ENCODE data around the gene RXRA.

RXRA gene

DNA sequence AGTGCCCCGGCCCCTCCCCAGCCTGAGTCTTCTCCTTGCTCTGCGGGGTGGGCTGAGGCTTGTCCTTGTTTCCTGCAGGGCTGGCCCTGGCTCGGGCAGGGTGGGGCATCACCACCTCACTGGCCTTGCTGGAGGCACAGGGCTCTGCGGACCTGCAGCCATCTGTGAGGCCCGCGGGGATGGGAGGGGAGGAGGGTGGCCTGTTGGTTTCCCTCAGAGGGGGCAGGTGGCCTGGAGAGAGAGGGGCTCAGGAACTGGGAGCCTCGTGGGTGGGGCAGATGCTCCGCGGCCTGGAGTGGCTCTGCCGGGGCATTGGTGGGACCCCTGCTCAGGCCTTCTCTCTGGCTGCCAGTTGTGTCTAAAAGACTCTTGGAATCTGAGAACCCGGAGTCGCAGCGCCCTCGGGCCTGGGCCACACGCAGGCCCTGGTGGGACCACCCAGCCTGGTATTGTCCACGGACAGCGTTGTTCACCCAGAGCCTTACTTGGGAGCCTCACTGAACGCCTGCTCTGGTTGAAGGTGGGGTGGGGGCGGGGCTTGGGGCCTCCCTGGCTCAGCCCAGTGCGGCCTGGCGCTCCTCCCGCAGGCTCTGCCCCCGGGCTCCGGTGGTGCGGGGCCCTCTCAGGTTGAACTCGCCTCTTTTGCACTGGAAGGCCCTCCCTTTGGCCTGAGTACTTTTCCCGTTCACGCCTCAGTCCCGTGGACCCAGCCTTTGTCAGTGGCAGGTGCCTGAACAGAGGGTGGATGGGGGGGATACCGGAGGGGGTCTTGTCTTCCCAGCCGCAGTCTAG is 111.3 kb downstream of the RXRA start:
- no peak for DNase-seq

DNA sequence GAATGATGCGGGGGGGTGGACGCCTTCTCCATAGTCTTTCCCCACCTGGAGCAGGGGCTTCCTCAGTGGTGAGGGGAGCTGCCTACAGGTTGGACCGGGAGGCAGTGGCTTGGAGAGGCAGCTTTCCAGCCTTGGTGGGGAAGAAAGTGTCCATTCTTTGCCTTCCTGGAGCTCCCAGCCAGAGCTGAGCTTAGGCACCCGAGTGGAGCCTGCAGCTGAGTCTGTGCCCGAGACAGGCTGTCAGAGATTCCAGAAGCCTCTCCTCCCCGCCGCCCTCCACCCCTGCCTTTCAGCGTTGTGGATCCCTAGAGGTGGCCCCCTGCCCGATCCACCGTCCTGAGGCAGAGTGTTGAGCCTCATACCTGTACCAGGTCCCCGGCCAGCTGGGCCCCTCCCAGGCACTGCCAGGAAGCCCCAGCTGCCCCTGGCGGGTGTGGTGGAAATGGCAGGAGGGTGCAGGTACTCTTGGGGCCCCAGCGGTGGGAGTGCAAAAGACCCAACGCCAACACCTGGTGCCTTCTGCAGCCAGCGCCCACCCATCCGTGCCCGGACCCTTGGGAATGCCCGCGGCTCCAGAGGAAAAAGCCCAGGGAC is 112.0 kb downstream of the RXRA start:
- no peak for DNase-seq

DNA sequence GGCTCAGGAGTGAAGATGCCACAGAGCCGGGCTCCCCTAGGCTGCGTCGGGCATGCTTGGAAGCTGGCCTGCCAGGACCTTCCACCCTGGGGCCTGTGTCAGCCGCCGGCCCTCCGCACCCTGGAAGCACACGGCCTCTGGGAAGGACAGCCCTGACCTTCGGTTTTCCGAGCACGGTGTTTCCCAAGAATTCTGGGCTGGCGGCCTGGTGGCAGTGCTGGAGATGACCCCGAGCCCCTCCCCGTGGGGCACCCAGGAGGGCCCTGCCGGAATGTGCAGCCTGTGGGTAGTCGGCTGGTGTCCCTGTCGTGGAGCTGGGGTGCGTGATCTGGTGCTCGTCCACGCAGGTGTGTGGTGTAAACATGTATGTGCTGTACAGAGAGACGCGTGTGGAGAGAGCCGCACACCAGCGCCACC is 113.1 kb downstream of the RXRA start:
- DNase-seq: no peak

DNA sequence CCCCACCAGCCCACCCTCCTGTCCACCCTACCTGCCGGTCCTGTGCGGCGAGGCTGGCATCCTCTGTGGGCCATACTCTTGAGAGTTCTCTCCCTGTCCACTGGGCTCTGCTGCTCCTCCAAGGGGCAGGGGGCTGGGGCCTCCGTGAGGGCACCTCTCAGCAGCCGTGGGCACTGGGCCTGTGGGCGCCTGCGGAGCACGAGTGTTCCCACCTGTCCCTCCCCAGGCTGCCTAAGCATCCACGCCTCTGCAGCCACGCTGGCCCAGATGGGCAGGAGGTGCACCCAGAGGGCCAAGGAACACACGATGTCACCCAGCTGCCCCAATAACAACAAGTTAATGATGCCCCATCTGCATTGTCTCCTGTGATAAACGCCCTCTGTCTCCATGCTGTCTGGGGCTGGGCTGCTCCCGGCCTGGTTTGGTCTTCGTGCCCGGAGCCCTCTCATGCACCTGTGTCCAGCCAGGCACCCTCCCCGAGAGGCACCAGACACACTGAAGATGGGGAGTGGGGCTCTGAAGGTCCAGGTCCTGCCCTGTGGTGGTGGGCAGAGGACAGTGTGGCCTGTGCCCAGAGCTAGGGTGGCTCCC is 114.5 kb downstream of the RXRA start:
- no peak for DNase-seq

DNA sequence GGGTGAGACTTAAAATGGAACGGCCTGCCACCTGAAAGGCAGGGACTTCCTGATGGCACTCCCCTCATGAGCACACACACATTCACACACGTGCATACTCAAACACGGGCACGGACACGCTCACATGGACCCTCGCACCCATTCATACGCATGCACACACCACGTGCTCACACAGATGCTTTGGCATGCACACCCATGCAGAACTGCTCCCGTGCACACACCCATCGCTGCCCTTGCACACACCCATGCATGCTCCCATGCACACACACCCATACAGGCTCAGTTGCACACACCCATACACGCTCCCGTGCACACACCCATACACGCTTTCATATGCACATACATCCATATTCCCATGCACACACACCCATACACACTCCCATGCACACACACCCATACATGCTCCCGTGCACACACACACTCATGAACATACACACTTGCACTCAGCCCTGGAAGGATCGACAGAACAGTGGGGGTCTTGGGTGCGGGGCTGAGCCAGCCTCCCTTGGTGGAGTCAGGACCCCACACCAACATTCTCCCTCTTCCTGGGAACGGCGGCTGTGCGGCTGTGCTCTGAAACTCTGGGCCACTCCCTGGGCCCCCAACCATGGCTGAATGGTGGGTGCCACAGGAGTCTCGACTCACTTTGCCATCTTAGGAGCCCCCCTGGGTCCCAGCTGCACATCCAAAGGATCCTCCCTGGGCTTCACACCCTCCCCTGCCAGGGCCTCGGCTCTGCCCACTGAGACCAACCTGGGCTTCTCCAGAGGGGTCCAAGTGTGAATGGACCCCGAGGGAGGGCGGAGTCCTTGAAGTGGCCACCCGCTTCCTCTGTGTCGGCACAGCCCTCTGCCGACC is 115.2 kb downstream of the RXRA start:
- DNase-seq: no peak

DNA sequence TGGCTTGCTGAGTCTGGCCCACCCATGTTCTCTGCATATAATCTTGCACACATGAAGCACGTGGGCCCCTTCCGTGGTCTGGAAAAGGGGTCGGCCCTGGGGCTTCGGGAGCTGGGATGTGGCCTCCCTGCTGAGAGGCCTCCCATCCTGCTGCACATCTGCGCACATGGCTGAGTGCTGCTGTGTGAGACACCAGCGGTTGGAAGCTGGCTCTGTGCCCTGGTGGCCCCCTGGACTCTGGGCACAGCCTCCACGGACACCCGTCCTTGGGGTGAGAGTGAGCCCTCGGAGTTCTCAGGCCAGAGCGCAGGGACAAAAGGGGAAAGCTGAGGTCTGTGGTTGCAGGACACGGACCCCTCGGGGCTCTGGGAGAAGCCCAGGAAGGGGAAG is 115.8 kb downstream of the RXRA start:
- no peak for DNase-seq

DNA sequence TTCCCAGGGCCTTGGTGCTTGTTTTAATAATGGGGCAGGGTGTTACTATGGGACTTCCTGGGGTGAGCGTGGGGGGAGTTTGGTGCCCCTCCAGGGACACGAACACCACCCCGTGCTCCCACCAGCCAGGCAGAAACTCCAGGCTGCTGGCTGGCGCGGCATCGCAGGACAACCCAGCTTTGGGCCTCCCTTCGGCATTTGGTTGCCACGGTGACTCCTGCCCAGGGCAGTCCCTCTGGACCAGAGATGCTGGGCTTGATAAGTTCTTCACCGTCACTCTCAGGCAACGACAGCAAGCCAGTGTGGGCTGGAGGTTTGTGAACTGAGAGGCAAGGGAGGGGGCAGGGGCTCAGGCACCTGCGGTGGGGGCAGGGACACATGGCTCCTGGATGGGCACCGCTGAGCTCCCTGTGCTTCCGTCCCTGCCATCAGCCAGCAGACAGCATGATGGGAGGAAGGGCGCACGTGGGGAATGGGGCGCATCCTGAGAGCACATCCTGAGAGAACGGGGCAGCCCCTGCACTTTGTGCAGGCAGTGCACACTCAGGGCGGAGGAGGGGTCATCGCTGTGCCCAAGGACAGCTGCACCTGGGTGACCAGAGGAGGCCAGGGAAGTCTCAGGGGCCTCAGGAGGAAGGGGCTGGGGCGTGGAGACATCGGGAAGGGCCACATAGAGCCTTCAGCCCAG is 116.4 kb downstream of the RXRA start:
- DNase-seq: no peak

DNA sequence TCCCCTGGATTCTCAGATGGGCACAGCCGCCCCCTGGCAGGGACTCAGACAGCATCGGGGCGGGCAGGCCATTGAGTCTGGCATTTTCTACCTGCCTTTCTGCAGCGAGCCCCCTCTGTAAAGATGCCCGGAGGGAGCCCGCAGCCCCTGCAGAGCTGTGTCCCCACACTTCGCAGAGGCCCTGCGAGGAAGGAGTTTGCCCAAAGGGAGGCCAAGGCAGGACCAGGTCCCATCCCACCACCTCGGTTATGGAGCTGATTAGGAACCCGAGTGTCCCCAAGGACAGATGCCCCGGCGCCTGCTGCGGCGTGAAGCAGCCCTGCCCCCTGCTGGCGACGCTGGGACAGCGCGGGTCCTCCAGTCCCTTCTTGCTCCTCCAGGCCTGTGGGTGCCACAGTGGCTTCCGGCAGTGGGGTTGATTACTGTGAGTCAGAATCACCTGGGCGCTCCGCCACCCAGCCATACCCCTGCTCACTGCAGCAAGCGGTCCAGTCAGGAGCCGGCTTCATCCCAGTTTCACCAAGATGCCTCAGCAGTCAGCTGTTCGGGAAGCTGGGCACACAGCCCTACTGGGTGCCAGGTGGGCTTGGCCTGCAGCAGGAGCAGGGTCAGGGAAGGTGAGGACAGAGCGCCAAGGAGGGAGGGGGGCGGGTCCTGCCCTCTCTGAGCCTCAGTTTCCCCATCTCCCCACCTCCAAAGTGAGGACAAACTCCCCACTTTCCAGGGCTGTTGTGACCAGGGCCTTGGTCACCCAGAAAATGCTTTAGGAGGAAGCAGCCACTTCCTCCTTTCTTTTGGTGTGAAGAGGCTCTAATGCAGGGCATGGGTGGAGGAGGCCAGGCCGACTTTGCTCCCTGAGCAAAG is 117.2 kb downstream of the RXRA start:
- DNase-seq: peak; percentile 63

DNA sequence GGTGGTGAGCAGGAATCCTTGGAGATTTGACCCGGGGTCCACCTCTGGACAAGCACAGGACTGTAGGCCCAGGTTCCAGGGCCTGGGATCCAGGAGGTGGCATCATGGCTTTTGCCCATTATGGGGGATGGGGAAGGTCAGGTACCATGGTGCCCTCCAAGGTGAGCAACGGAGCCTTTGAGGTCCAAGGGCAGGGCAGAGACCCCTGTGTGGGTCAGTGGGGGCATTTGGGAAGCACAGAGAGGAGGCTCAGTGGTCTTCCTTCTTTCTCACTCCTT is 117.7 kb downstream of the RXRA start:
- no peak for DNase-seq

DNA sequence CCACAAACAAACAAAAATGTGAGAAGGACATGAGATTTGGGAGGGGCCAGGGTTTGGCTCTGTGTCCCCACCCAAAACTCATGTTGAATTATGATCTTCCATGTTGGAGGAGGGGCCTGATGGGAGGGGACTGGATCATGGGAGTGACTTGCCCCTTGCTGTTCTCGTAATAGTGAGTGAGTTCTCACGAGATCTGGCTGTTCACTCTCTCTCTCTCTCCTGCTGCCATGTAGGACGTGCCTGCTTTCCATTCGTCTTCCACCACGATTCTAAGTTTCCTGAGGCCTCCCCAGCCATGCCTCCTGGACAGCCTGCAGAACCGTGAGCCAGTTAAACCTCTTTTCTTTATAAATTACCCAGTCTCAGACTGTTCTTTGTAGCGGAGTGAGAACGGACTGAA is 118.7 kb downstream of the RXRA start:
- DNase-seq: no peak

DNA sequence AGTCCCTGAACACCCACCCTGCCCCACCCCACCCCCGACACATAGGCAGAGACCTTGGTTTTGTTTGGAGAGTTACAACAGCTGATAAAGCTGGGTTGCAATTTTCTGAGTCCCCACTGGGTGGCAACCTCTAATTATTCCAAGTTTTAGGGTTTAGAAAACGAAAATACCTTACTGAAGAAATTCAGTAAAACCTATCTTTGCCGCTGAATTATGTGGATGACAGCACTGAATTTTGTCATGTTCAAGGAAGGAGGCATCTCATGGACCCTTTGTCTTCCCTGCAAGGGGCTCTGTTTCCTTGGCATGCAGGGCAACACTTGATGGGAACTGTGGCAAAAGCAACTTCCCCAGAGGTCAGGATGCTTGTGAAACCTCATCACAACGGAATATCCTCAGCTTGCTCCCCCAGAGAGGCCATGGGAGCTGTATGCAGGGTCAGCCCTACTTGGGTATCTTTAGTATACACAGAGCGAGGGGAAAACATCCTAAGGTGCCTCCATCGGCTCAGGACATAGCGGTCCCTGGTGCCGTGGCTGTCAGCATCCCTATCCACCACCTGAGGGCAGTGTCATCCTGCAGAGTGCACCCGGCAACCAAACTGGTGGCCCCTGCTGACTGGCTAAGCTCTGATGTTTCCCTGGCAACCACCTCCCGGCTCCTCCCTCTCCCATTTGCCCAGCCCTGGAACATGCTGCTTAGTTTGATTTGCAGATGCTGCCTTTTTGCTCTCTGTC is 123.1 kb downstream of the RXRA start:
- DNase-seq: peak; percentile 65

DNA sequence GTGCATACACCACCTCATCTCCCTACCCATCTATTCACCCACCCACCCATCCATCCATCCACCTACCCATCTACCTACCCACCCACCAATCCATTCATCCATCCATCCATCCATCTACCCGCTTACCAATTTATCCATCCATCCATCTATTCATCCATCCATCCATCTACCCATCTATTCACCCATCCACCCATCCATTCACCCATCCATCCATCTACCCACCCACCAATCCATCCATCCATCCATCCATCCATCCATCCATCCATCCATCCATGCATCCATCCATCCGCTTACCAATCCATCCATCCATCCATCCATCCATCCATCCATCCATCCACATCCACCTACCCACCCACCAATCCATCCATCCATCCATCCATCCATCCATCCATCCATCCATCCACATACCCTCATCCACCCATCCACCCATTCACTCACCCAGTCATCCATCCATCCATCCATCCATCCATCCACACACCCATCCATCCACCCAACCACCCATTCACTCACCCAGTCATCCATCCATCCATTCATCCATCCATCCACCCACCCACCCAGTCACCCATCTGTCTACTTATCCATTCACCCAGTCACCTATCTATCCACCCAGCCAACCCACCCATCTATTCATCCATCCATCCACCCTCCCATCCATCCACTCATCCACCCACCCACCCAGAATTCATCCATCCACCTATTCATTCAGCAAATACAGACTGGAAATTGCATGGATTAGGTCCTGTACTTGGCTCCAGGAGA is 125.6 kb downstream of the RXRA start:
- DNase-seq: no peak

DNA sequence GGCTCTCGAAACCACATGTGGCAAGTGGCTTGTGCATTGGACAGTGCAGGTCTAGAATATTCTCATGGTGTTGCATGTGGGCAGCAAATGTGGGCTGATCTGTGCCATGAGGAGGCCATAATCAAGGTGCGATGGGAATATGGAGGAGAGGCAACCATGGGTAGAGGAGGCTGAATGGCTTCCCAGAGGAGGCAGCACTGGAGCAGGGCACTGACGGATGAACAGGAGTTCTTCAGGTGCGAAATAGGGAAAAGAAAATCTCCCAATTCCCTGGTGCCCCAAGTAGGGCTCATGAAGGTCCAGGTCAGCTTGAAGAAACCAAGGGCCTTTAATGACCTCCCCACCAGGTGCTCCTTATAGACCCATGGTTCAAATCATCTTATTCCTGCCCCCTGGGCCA is 126.5 kb downstream of the RXRA start:
- DNase-seq: no peak

DNA sequence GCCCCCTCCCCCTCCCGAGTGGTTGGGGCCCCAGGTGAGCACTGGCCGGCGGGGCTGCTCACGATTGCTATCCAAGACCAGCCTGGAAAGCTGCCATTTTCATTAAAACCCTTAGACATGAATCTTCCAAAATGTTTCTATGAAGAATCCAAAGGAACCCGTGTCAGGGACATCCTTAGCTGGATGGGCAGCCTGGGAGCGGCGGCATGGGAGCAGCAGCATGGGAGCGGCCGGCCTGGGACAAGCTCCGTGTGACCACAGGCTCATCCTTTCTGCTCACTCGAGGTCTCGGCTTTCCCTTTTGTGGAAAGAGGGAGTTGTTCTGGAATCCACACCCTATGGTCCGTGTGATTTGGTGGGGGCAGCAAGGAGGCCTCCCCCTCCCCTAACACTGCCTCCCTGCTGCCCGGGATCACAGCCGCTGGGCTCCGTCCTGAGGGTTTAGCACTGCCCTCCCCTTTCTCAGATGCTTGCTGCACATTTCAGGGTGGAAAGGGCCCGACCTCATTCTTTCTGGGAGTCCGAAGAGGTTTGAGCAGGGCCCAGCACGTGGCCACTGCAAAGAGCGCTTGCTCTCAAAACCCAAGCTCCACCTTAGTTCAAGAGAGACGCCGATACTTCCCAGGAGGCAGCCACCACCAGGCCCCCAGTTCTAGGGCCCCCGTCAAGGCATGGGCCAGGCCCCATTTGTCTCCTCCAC is 127.7 kb downstream of the RXRA start:
- DNase-seq: no peak

DNA sequence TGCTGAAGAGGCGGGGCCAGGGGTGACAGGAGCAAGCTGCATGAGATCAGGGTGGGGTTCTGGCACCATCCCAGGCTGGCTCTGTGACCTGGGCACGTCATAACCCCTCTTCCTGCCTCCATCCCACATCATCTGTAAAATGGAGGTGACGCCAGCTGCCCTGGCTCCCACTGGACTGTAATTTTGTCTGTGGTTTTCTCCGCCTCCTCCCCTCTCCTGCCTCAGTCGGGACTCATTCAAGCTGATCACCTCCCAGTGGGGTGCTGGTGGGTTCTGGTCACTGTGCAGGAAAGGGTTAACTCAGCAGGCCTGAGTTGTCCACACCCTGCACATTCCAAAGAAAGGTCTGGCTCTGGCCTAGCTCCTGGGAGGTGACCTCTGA is 128.2 kb downstream of the RXRA start:
- DNase-seq: no peak

DNA sequence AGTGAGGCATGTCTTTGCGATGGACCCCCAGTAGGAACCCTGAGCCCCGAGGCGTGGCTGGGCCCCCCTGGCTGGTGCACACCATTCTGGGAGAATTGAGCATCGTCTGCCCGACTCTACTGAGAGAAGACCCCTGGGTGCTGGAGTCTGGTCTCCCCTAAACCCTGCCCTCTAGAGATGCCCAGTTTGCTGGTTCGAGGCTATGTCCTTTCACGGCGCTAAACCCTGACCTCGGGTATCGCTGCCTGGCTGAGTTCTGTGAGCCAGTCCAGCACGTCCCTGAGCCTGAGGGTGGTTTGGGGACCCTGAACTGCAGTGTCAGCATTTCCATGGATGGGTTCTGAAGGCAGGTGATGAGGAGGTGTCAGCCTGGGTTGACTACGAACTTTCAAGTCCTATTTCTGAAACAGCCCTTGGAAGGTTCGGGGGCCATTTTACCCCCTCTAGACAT is 128.8 kb downstream of the RXRA start:
- no peak for DNase-seq

DNA sequence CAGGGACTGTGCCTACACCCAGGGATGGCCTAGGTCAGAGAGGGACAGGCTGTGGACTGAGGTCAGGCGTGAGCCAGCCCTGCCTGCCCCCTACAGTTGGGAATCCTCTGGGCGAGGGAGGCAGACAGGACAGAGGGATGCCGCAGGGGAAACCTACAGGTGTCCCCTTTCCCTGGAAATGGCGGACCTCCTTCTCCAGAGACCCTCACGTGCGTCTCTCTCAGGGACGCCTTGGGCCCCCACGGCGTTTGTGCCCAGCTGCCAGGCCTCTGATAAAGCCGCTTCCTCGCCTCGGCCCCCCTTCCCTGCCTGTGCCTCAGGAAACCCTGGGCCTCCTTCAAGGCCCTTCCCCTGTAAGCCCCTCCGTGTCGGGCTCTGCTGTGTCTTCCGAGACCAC is 129.3 kb downstream of the RXRA start:
- no peak for DNase-seq

DNA sequence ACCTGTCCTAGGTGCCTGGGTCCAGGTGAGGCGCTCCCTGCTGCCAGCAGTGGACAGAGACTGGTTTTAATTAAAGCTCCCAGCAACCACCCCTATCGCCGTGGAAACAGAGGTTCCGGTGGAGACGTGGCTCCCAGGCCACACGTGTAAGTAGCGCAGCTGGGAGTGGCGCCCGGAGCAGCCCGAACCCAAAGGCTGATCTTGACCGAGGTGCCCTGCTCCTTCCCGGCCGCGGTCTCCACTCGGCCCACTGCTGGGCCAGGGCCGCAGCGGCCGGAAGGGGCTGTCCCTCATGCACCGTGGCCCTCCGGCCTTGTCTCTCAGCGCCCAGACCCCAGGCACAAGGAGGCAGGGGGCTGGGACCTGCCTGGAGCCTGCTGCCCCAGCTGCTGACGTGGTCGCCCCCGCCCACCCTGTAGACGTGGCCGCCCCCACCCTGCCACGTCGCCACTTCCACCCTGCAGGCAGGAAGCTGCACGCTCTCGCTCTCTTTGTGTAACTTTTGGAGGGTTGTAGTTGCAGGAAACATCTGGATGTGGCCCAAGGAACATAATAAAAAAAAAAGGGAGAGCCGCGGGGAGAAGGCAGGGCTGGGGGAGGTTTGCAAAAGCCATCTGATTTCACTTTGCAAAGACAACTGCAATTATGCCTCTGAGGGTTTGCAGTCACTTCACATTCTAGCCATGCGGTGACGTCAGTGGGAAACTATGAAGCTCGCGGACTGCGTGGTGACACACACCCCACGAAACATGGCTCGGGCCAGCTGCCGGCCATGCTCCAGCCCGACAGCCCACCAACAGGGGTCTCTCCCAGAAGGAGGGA is 129.9 kb downstream of the RXRA start:
- DNase-seq: no peak

DNA sequence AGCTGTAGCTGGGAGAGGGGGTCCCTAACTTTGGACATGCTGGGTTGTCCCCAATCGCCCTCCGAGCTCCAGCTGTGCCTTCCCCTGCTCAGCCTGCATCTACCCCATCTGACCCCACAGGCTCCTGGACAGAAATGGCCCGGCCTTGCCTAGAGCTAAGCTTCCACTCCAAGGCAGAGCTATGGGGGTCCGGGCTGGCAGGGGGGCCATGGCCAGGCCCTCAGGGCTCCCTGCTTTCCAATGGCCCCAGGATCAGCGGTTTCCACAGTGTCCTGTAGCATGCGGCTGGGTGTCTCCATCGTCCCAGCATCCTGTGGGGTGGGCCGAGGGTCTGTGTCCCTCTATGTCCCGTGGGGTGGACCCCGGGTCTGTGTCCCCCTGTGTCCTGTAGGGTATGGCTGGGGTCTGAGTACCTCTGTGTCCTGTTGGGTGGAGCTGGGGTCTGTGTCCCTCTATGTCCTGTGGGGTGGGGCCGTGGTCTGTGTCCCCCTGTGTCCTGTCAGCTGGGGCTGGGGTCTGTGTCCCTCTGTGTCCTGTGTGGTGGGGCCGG is 130.6 kb downstream of the RXRA start:
- DNase-seq: no peak

Measured in NCI-H774 (cell line).